GM21619 (cell line): ENCODE measurements around the gene EEF1B2.
"Not testable (repeated sequence)": the region's sequence is repeated elsewhere in the genome, so short reads cannot be mapped to it uniquely, and the experiment has no call there.

Source experiments
- ATAC-seq: cut with Tn5 transposase; IDR thresholded peaks from one replicate; pipeline ENCODE4 v1.9.1; 2021; ENCODE audit not compliant: unreplicated experiment

EEF1B2 gene

GRCh38 chr2:206163251-206163880 lies 3.7 kb downstream of the EEF1B2 start:
- ATAC-seq, result no peak

GRCh38 chr2:206164261-206164862 lies 4.7 kb downstream of the EEF1B2 start:
- no peak for ATAC-seq

GRCh38 chr2:206168230-206168629 lies 8.5 kb downstream of the EEF1B2 start:
- not testable (repeated sequence) for ATAC-seq

- ATAC-seq, result not testable (repeated sequence)
Observed at GRCh38 chr2:206171624-206172397, 12.1 kb downstream of the EEF1B2 start.

GRCh38 chr2:206173147-206173546 lies 13.5 kb downstream of the EEF1B2 start:
- no peak for ATAC-seq

GRCh38 chr2:206176121-206176520 lies 16.4 kb downstream of the EEF1B2 start:
- no peak for ATAC-seq

- ATAC-seq, result no peak
Observed at GRCh38 chr2:206176901-206177300, 17.2 kb downstream of the EEF1B2 start.

- ATAC-seq, result not testable (repeated sequence)
Observed at GRCh38 chr2:206181526-206181925, 21.8 kb downstream of the EEF1B2 start.

- no peak for ATAC-seq
Observed at GRCh38 chr2:206189691-206190090, 30.0 kb downstream of the EEF1B2 start.

GRCh38 chr2:206190111-206190510 lies 30.4 kb downstream of the EEF1B2 start:
- no peak for ATAC-seq

- ATAC-seq, result no peak
Observed at GRCh38 chr2:206190689-206191088, 31.0 kb downstream of the EEF1B2 start.

GRCh38 chr2:206192157-206192556 lies 32.5 kb downstream of the EEF1B2 start:
- no peak for ATAC-seq

GRCh38 chr2:206193671-206194357 lies 34.1 kb downstream of the EEF1B2 start:
- no peak for ATAC-seq

- no peak for ATAC-seq
Observed at GRCh38 chr2:206198677-206199076, 39.0 kb downstream of the EEF1B2 start.

- no peak for ATAC-seq
Observed at GRCh38 chr2:206201075-206201848, 41.6 kb downstream of the EEF1B2 start.

- no peak for ATAC-seq
Observed at GRCh38 chr2:206202446-206202845, 42.8 kb downstream of the EEF1B2 start.

- no peak for ATAC-seq
Observed at GRCh38 chr2:206203331-206203730, 43.6 kb downstream of the EEF1B2 start.

- no peak for ATAC-seq
Observed at GRCh38 chr2:206204710-206205109, 45.0 kb downstream of the EEF1B2 start.

GRCh38 chr2:206207316-206207715 lies 47.6 kb downstream of the EEF1B2 start:
- not testable (repeated sequence) for ATAC-seq

GRCh38 chr2:206208900-206209299 lies 49.2 kb downstream of the EEF1B2 start:
- ATAC-seq, result no peak
